HEK293T (cell line): Measurements from ENCODE around the gene NADK.
"Not testable (repeated sequence)": the region's sequence is repeated elsewhere in the genome, so short reads cannot be mapped to it uniquely, and the experiment has no call there.

Source experiments
- CTCF ChIA-PET: fragments of 350-600 bp; formaldehyde crosslinking; extraction: SDS; loops from one replicate; lab custom pipeline; 2021; ENCODE audit warnings: antibody characterized with exemption, inconsistent platforms; lab: Yijun Ruan, JAX
- POLR2A ChIA-PET: fragments of 350-600 bp; formaldehyde crosslinking; extraction: SDS; loops from one replicate; lab custom pipeline; 2020; ENCODE audit warnings: antibody characterized with exemption, inconsistent platforms; lab: Yijun Ruan, JAX
- DNase-seq: peaks from one replicate; pipeline ENCODE4 v3.0.0; 2012; ENCODE audit warnings: mixed read lengths; ENCODE audit errors: extremely low spot score
- ARNT ChIP-seq: fragments of 450-650 bp; IDR thresholded peaks from 2 replicates; pipeline ENCODE4 v1.6.1; 2017; ENCODE audit warnings: mild to moderate bottlenecking
- BHLHE40 ChIP-seq: fragments of 450-650 bp; IDR thresholded peaks from 2 replicates; pipeline ENCODE4 v1.6.1; 2016; ENCODE audit warnings: mild to moderate bottlenecking, moderate library complexity, borderline replicate concordance
- CTBP1 ChIP-seq: fragments of 450-650 bp; IDR thresholded peaks from 2 replicates; pipeline ENCODE4 v1.6.1; 2016; ENCODE audit warnings: borderline replicate concordance
- ELF4 ChIP-seq: fragments of 450-650 bp; IDR thresholded peaks from 2 replicates; pipeline ENCODE4 v1.6.1; 2017; ENCODE audit warnings: antibody characterized with exemption
- FOXK2 ChIP-seq: fragments of 450-650 bp; IDR thresholded peaks from 2 replicates; pipeline ENCODE4 v1.6.1; 2016; ENCODE audit warnings: mild to moderate bottlenecking
- FOXM1 ChIP-seq: fragments of 450-650 bp; IDR thresholded peaks from 2 replicates; pipeline ENCODE4 v1.6.1; 2017; ENCODE audit warnings: mild to moderate bottlenecking, borderline replicate concordance
- HDGF ChIP-seq: fragments of 450-650 bp; IDR thresholded peaks from 2 replicates; pipeline ENCODE4 v1.6.1; 2017; ENCODE audit warnings: antibody characterized with exemption, borderline replicate concordance
- L3MBTL2 ChIP-seq: fragments of 450-650 bp; conservative IDR thresholded peaks from 2 replicates; pipeline ENCODE4 v1.6.1; 2016; ENCODE audit warnings: mild to moderate bottlenecking
- LEF1 ChIP-seq: fragments of 450-650 bp; IDR thresholded peaks from 2 replicates; pipeline ENCODE4 v1.6.1; 2017; ENCODE audit warnings: mild to moderate bottlenecking, borderline replicate concordance
- NFRKB ChIP-seq: fragments of 450-650 bp; IDR thresholded peaks from 2 replicates; pipeline ENCODE4 v1.6.1; 2016; ENCODE audit warnings: mild to moderate bottlenecking, moderate library complexity
- PKNOX1 ChIP-seq: fragments of 450-650 bp; IDR thresholded peaks from 2 replicates; pipeline ENCODE4 v1.6.1; 2016
- SUZ12 ChIP-seq: fragments of 450-650 bp; IDR thresholded peaks from 2 replicates; pipeline ENCODE4 v1.6.1; 2016; ENCODE audit warnings: mild to moderate bottlenecking
- TARDBP ChIP-seq: fragments of 450-650 bp; IDR thresholded peaks from 2 replicates; pipeline ENCODE4 v1.6.1; 2016
- ZNF384 ChIP-seq: fragments of 450-650 bp; IDR thresholded peaks from 2 replicates; pipeline ENCODE4 v1.6.1; 2016

NADK gene

DNA sequence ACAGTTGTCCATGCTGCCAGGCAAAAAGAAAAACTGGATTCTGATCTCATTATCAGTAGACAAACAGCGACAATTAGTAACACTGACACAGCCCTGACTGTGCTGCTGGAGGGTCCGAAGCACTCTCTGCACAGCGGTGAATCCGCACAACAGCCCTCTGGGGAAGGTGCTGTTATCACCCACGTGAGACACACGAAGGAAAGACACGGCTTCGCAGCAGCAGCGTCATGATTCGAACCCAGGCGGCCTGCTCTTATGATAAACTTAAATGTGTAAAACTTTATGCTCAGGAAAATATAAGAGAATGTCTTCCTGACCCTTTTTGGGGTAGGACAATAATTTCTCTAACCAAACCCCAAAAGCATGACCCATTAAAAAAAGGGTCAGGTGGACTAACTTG, 35.7 kb downstream of the NADK start:
- CTCF ChIA-PET, POLR2A ChIA-PET, DNase-seq: not testable (repeated sequence)

- POLR2A ChIA-PET: not testable (repeated sequence)
These were observed 37.3 kb downstream of the NADK start for GRCh38 chr1:1741013-1741412.

GRCh38 chr1:1738799-1739337, 39.4 kb downstream of the NADK start:
- POLR2A ChIA-PET, CTCF ChIA-PET, DNase-seq: not testable (repeated sequence)

More at GRCh38 chr1:1741013-1741412, 37.3 kb downstream of the NADK start:
- DNase-seq, CTCF ChIA-PET: not testable (repeated sequence)

GRCh38 chr1:1737675-1738590, 40.3 kb downstream of the NADK start:
- DNase-seq, CTCF ChIA-PET, POLR2A ChIA-PET: not testable (repeated sequence)

DNA sequence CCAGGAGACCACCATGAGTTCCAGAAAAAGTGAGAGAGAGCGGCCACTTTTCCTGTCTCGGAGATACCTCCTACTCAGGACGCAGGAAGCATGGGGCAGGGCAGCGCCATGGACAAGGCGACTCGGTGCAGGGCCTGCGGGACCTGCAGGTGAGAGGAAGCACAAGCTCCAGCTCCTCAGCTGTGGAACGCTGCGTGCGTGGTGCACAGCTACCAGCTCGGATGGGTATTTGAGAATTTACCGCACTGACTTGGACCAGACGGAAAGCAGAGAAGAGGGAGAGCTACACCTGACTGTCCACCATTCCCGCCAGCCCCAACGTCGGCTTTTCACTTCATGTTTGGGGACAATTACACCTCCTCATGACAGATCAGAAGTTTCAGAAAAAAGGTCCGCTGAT, 45.9 kb downstream of the NADK start:
- TF ChIP-seq BHLHE40 (no peak), HDGF (no peak), FOXM1 (no peak), LEF1 (no peak), CTBP1 (no peak), ELF4 (no peak), PKNOX1 (no peak), TARDBP (no peak), ZNF384 (no peak), L3MBTL2 (no peak), FOXK2 (no peak), NFRKB (no peak), ARNT (no peak)
- ChIA-PET CTCF (no interaction called here), POLR2A (no interaction called here)
- no peak for DNase-seq

DNA sequence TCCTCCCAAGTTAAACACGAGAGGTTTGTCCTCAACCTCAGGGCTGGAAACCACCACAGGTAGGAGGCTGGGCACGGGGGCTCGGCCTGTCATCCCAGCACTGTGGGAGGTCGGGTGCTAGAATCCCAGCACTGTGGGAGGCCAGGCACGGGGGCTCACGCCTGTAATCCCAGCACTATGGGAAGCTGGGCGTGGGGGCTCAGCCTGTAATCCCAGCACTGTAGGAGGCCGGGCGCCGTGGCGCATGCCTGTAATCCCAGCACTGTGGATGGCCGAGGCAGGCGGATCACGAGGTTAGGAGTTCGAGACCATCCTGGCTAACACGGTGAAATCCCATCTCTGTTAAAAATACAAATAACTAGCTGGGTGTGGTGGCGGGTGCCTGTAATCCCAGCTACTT, 47.4 kb downstream of the NADK start:
- CTCF ChIA-PET: no interaction called here
- TF ChIP-seq HDGF (no peak), NFRKB (no peak), SUZ12 (no peak), PKNOX1 (no peak), LEF1 (no peak)
- POLR2A ChIA-PET: no interaction called here
- DNase-seq: no peak

DNA sequence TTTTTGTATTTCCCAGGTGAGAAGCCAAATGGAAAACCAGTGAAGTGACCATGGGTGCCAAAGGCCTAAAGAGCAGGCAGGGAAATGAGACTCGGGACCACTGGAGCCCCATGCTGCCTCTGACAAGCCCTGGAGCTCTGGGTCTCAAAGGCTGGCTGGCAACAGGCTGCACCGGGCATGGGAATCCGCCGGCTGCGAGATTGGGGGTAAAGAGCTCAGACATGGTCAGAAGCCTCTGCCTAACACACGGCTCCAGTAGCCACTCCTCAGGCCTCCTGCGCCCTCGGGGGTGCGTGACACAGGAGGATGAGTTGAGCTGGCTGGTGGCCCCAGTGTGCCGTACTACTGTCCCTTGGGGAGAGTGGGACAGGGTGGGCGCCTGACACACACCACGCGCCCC, 48.0 kb downstream of the NADK start:
- CTCF ChIA-PET, DNase-seq, POLR2A ChIA-PET: not testable (repeated sequence)

DNA sequence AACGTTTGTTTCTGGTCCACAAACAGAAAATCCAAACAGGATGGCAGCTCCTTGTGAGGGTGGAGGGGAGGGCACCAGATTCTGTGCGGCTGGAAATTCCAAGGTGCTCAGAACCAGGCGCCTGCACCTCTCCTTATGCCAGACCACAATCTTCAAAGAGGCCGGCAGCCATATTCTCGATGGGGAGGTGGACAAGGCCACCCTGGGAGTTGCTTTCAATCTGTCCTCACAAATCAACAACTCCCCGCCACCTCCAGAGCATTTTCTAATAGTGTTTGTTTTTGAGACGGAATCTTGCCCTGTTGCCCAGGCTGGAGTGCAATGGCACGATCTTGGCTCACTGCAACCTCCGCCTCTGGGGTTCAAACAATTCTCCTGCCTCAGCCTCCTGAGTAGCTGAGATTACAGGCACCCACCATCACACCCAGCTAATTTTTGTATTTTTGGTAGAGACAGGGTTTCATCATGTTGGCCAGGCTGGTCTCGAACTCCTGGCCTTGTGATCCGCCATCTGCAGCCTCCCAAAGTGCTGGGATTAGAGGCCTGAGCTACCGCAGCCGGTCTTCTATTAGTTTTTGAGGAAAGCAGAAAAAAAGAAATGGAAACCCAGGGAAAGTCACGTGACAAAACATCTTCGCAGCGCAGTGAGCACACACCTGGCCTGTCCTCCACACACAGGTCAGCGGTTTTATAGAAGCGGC, 49.0 kb downstream of the NADK start:
- POLR2A ChIA-PET, CTCF ChIA-PET, DNase-seq: not testable (repeated sequence)

- POLR2A ChIA-PET, DNase-seq, CTCF ChIA-PET: not testable (repeated sequence)
These were observed 49.8 kb downstream of the NADK start for GRCh38 chr1:1728308-1729005.

- DNase-seq, POLR2A ChIA-PET, CTCF ChIA-PET: not testable (repeated sequence)
These were observed 51.1 kb downstream of the NADK start for GRCh38 chr1:1727131-1727651.

DNA sequence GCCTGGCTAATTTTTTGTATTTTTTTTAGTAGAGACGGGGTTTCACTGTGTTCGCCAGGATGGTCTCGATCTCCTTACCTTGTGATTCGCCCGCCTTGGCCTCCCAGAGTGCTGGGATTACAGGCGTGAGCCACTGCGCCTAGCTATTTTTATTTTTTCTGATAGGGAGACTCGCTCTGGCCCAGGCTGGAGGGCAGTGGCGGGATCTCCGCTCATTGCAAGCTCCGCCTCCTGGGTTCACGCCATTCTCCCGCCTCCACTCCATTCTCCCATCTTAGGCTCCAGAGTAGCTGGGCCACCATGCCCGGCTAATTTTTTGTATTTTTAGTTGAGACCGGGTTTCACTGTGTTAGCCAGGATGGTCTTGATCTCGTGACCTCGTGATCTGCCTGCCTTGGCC, 52.2 kb downstream of the NADK start:
- DNase-seq, POLR2A ChIA-PET, CTCF ChIA-PET: not testable (repeated sequence)
